T follicular helper cell (primary cell): ENCODE results near the gene CYP1B1.
"Not testable (repeated sequence)": the region's sequence is repeated elsewhere in the genome, so short reads cannot be mapped to it uniquely, and the experiment has no call there.

Experiments used
- DNase-seq: peaks from one replicate; pipeline ENCODE4 v3.0.0-alpha.2; 2020; ENCODE audit warnings: low read depth

Gene CYP1B1

DNA sequence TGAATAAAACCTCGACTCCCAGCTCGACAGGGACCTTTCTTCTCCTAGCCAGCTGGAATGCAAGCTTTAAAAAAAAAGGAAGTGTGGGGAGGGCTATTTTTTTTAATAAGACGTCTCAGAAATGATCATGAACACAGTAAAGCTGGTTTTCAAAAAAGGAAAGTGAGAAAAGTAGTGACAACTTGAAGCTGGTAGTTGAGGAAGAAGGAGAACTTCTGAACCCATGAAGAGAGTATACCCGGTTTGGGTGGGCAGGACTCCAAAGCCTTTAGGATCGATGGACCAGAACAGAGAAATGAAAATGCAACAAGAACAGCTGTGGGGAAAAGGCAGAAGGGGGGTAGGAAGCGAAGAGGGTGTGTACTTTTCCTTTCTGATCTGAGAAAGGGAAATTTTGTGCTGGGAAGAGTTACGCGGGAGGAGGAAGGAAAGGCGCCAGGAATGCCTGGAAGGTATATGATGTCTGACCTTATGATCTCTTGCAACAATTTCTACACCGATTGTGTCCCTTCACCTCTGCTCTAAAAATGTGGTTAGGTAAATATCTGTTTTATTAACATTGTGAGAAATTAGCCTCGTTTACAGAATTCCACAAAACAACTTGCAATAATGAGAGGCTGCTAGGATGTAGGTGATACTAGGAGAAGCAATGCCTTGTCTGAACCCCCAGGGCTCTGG, 22.6 kb upstream of the CYP1B1 start:
- DNase-seq, result no peak

DNA sequence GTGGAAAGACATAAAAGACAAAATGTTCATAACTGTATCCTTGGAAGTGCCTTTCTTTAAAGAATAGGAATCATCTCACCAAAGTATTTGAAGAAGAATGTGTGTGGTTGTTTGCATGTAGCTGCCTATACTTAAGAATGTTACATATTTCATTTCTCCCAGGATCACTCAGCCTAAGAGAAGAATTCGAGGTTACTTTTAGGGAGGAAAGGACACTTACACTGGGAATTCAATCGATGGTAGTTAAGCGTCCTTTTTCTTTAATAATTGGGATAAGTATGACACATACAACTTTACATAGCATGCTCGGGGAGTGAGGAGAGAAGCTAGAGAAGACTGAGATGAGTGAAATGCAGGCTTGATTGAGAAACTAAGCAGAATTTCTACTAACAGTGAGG, 22.0 kb upstream of the CYP1B1 start:
- no peak for DNase-seq

DNA sequence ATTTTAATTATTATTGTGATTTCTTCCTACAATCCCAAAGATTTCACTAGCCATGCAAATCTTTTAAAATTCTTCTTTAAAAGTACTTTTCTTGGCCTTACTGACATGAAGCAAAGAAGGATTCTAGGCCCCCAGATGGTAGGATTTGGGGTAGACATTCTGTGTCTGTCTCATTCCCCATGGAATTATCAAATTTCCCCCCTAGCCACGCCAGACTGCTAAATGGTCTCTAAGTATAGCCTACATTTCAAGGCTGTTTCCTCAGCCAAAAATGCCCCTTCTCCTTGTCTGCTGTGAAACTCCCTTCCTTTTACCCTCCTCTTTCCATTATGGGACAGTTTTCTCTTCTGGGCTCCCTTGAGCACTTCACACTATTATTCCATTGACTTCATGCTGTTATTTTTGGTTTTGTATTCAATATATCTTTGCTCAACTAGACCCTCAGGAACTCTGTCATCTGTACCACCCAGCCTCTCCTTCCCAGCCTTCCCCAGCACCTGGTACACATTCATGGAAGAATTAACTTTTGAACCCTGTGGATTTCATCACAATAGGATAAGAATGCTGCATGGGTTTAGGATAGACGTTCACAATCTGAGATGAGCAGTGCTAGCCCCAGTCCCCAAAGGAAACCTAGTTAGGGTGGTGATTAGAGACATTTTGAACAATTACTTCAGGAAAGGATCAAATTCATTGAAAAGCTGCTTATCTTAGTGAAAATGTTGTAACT, 21.5 kb upstream of the CYP1B1 start:
- DNase-seq, result no peak

DNA sequence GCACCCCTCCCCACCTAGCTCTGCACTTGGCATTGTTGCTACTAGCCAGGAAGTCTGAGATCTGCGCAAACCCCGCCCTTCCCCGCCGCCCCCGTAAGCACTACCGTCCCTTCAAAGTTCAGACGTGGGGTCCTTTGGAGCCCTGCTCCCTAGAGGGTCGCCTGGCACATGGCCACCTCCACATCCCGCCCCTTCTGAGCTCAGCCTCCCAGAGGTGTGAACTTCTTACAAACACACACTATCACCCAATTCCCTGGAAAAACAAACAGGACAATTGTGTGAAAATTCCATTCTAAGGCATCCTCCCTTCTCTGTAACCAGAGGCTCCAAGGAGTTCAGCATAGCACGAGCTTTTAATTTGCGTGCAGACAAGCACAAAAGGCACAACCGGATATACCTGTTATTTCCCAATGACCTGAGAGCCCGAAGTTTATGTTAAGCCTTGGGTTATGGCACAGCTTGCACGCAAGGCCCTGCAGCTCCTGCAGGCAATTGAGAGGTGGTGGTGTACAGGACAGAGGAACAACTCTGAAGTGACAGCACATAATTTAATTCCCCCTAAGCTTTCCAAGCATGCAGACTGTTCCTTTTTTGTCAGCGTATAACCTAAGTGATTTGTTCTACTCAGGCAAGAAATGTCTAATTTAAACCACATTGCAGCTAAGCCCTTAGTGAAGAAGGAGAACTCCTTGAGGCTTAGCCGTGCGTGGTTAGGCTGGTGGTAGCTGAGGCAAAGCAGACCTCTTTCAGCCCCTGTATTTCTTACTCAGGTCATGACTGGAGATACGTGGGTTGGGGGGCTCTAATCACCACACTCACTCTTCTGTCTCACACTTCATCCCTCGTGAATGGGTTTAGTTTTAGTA, 20.3 kb upstream of the CYP1B1 start:
- DNase-seq, result no peak

DNA sequence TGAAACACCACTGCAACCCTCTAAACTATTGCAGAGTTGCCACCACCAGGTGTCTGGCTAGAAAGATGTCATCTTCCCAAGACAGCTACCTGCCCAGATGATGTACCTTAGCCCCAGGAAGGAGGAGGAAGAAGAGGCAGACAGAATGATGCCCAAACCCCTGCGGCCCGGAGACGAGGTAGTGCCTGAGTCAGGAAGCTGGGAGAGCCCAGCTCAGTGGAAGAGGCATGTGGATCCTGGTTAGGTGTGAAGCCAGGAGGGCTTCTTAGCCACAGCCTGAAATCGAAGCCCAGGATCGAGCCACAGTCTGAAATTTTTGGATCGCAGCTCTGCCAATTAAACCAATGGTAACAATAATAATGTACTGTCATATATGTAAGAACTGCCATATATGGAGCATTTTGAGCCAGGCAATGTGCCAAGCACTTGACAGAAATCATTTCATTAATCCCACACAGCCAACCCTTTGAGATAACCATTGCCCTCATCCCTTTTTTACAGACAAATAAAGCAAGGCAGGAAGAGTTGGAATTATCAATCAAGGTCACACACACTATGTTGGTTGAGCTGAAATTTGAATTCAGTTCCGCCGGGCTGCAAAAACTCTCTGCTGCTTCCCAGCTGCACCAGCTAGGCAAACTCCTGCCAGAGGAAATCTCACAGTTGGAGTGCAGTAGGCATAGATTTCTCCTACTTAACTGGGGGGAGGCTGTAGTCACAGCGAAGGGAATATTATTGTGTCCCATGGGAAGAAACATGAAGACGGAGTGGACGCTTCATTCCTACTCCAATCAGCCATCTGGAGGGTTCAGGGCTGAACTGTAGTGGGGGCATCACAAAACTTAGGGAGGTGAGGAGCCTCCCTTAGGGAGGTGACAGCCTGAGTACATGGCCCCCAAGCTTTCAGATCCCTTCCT, 19.4 kb upstream of the CYP1B1 start:
- no peak for DNase-seq

DNA sequence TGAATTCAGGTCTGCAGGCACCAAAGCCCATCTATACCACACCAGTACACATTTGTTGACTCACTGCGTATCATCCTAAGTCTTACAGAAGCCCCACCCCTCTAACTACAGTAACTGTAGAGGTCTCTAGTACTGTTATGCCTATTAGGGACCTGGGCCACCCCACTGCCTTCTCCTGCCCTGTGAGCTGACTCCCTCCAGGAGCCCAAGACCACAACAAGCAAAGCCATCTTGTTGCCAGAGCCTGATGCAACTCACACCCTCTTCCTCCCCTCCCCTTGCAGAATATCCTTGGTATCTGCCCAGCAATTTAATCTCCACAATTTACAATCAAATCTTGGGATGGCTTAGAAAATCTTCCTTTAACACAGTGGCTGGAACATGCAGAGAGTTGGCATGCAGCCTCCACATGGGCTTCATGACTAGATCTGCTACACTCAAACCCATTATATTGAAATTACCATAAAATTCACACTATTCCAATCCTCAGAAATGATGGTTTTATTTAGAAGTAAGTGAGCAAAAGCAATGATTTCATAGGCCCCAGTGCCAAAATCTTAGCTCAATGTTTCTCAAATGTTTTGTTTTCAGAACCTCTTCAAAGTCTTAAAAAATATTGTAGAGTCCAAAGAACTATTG, 17.7 kb upstream of the CYP1B1 start:
- no peak for DNase-seq

DNA sequence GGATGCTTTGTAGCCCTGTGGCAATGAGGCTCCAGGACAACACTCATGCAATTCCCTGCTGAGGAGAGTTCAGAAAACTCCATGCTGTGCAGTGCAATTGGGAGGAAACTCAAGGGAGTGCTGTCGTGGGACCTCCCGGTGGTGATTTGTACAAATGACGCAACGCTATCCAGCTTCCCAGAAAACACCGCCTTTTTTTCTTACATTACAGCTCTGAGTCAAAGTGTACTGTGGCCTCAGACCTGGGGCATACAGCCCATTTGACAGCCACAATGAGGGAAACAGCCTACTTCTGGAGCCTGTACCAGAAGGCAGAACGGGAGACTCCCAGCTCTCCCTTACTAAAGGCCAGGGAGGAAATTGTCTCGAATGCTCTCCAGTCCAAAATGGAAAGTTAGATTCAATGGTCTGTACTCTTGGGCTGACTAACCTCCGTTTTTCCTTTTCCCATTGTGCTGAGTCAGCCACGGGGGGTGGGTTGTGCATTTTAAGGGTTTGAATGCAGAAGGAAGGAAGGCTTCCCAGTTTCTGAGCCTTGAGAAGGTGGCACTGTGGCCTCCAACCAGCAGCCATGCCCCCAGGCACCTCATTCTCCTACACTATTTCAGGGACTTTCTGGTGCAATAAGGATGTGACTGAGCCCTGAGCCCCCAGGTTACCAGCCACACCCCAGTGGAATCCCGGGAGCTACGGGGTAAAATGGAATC, 16.4 kb upstream of the CYP1B1 start:
- no peak for DNase-seq

DNA sequence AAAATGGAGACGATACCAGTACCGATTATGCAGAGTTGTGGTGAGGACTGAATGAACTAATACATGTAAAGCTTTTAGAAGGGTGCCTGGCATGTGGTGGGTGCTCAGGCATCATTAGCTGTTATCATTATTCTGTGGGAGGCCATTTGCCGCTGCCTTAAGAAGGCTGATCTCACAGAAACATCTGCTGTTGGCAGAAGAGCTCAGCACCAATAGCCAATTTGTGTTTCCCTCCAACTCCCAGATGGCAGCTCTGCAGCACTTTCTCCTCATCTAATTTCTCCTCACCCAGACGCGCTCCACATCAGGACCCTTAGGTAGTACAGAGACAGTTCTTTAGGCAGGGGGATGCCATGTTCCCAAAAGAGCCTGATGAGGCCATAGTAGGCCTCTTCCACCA, 15.8 kb upstream of the CYP1B1 start:
- DNase-seq, result no peak

DNA sequence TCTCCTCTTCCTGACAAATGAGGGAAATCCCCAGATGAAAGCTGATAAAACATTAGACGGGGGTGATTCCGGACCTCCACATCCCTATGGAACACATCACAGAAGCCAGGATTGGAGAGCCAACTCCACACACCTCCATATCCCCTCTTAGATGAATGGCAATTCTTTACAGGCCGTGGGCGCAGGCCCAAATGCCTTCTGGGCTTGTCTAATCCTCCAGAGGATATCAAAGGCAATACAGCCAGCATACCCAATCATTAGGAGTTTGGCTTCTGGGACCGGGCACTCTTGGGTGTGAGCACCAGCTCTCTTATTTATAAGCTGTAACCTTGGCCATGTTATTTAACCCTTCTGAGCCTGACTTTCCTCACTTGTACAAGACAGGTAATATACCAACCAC, 15.0 kb upstream of the CYP1B1 start:
- no peak for DNase-seq

DNA sequence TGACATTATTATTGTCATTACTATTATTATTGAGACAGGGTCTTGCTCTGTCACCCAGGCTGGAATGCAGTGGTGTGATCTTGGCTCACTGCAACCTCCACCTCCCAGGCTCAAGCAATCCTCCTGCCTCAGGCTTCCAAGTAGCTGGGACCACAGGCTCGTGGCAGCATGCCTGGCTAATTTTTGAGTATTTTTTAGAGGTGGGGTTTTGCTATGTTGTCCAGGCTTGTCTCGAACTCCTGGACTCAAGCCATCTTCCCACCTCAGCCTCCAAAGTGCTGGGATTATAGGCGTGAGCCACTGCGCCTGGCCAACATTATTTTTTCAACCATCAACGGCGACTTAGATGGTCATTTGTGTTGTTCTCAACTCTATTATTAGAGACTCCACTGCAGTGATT, 14.3 kb upstream of the CYP1B1 start:
- DNase-seq, result not testable (repeated sequence)

DNA sequence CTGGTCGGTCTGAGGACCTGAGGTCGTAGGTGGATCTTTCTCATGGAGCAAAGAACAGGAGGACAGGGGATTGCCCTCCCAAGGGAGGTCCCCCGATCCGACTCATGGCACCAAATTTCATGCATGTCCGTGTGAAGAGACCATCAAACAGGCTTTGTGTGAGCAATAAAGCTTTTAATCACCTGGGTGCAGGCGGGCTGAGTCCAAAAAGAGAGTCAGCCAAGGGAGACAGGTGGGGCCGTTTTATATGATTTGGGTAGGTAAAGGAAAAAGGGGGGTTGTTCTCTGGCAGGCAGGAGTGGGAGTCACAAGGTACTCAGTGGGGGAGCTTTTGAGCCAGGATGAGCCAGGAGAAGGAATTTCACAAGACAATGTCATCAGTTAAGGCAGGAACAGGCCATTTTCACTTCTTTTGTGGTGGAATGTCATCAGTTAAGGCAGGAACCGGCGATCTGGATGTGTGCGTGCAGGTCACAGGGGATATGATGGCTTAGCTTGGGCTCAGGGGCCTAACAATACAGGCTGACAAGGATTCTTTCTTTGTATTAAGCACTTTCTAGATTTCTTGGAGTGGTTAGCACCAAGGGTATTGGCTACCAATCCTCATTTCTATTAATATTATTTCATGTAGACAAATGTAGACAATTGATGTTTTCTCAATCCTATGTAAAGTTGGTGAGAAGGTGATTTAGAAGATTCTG, 10.2 kb upstream of the CYP1B1 start:
- not testable (repeated sequence) for DNase-seq

DNA sequence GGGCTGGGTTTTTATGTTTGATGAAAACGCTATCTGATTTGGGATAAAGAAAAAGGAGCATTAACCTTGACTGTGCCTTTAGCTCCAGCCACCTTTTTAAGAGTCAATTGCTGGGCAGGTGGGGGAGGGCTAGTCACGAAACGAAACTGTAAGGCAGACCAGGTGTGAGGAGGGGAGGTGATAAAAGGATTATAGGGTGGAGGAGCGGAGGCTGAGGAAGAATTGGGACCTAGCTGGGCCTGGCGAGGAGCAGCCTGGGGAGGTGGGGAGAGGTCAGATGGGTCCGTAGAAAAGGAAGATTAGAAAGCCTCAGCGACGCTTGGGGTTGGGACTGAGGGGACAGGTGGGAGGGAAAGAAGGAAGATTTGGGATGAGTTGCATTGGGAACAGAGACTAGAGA, 8.6 kb upstream of the CYP1B1 start:
- not testable (repeated sequence) for DNase-seq

DNA sequence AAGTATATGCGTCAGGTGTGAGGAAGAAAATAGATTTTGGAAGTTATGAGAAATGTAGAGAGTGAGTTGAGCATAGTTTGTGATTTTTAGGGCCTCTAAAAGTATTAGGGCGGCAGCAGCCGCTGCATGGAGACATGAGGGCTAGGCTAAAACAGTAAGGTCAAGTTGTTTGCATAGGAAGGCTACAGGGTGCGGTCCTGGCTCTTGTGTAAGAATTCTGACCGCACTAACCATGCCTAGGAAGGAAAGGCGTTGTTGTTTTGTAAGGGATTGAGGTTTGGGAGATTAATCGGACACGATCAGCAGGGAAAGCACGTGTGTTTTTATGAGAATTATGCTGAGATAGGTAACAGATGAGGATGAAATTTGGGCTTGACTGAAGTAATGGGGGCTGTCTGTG, 6.8 kb upstream of the CYP1B1 start:
- DNase-seq, result not testable (repeated sequence)

DNA sequence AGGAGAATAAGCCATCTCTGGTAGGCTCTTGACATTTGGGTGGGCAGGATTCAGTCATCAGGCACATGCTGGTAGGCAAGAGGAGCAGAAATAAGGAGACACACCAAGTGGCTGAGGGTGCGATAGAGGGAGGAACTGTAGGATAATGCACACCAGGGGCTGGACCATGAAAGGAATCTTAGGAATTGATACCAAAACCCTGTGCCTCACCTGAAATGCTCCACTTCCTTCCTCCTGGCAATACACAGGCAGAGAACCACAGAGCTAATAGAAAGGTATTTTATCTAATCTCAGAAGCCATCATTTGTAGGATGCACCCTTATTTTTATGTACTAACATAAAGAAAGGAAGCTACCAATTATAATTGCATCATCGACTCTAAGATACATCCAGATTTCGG, 4.4 kb upstream of the CYP1B1 start:
- no peak for DNase-seq

DNA sequence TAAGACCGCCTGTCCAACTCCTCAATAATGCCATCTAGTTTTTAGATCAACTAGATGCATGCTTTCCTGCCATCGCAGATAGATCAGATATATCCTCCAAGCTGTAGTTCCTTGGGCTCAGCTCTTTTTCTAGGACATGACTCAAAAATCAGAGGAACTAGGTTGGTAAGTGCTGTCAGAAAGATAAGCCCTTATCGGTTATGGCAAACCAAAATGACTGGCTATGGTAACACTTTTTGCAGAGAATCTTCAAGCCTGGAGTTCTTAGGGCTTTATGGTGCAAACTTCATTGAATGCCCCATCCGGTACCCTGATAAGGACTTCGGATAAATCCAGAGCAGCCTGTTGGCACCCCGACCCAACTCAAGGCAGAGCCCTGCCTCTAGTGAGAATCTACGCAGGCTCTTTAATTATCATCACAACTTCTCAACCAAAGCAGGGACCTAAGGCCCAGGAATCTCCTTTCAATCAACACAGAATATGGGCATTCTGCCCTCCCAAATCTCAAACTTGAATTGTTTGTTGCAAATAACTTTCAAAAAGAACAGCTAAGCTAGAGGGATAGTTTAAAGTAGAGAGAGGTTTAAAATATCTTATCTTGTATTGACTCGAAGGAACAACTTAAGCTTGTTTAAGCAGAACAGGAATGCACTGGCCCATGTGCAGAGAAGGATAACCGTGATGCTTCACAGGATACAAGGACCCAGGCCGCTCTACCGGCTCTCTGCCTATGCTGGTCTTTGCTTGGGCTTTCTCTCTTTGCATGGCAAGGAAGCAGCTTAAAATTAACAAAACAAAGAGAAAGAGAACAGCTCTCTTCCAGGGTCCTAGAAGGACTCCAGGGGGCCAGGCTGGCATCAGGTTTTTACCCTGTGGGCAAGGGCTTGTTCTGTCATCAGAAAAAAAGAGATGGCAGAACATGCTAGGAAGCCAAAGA, 3.4 kb upstream of the CYP1B1 start:
- no peak for DNase-seq

DNA sequence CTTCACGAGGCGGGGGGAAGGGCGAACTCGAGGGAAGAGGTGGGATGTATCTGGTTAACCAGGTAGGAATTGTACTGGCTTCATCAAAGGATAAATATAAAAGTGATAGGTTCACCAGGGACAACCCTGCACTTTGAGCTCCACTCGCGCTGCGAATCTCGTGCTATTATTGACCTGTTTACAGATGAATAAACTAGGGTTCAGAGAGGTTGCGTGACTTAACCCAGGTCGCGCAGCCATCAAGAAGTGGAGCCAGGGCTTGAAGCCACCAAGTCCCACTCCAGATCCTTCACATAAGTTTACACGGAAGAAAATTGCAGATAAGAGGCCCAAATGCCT, 1.4 kb upstream of the CYP1B1 start:
- DNase-seq, result no peak

DNA sequence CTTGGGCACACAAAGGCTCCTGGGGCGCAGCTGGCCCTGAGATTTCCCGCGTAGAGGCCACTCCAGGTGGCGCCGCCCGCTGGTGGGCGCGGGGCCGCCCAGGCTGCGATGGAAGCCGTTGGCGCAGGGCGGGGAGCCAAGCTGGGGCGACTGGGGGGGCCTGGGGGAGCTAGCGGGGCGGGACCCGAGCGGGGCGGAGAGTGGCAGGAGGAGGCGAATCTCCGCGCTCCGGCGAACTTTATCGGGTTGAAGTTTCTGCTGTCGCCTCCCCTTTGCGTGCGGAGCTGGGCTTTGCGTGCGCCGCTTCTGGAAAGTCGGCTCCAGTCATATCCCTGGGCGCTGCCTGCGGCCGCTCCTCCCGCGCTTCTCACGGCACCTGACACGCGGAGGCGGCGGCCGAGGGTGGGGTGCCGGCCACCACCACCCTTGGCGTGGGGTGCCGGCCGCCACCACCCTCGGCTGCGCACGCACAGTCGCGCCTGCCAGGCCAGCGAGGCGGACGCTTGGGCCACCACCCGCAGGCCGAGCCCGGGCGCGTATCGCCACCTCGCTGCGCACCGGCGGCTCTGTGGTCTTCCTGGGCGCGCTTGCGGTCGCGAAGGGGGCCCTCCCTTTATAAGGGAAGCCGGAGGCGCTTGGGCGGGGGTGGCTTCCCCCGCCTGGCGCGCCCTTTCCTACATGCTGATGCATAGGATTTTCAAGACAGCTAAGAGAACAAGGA, 919 bp upstream of the CYP1B1 start:
- DNase-seq, result no peak

DNA sequence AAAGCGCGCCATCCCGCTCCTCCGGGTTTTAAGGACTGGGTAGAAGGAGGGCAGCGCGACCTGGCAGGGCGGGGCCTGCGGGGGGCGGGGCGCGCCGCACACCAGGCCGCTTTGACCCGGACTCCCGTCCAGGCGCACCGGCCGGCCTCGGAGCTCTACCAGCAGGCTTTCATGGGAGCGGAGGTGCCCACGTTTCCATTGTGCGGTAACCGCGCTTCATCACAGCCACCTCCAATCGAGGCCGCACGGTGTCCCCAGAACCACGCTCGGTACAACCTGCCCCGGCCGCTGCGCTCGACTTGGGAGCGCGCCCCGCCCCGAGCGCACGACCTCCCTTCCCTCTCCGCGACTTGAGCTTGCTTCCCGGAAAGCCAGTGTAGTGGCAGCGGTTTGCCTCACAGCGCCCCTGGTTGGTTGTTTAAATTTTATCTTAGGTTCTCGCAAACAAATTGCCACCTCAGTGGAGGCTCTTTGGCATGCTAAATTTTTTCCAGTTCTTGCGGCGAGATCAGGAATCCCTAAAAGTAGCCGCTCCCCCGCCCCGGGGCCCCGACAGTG, 280 bp upstream of the CYP1B1 start:
- no peak for DNase-seq
